Liver (tissue), 3 donors: ENCODE results near the gene DOCK9.

Experiments
- ATF3 ChIP-seq: IDR thresholded peaks from 2 replicates; pipeline ENCODE4 v1.6.1; 2016; ENCODE audit warnings: antibody characterized with exemption
- CTCF ChIP-seq: fragments of 150-350 bp; IDR thresholded peaks from 2 replicates; pipeline ENCODE4 v1.5.1; 2017; ENCODE audit warnings: improper control_type of control experiment, low read depth, low read length; ENCODE audit not compliant: missing input control
- EGR1 ChIP-seq, 2 donors: IDR thresholded peaks; 2 replicates each; pipeline ENCODE4 v1.6.1; 2016 to 2018; ENCODE audit warnings: antibody characterized with exemption in 2 of 2, low read depth in 2 of 2
- MAX ChIP-seq: IDR thresholded peaks from 2 replicates; pipeline ENCODE4 v1.6.1; 2016; ENCODE audit warnings: antibody characterized with exemption
- RAD21 ChIP-seq, 2 donors: IDR thresholded peaks; 2 replicates each; pipeline ENCODE4 v1.6.1; 2016; ENCODE audit warnings: antibody characterized with exemption in 2 of 2, mild to moderate bottlenecking in 2 of 2
- REST ChIP-seq: IDR thresholded peaks from 2 replicates; pipeline ENCODE4 v1.6.1; 2016; ENCODE audit warnings: antibody characterized with exemption, mild to moderate bottlenecking
- TAF1 ChIP-seq: conservative IDR thresholded peaks from 2 replicates; pipeline ENCODE4 v1.6.1; 2016; ENCODE audit warnings: antibody characterized with exemption, mild to moderate bottlenecking
- donor health status: healthy.
- donor health status: healthy.

- TF ChIP-seq CTCF (no peak), TAF1 (no peak), EGR1 (IDR thresholded peaks at IDR 0.05; ENCODE audit: low read depth in 2 of 2) (no peak), ATF3 (no peak), RAD21 (IDR thresholded peaks at IDR 0.05) (no peak), REST (no peak), MAX (no peak)
Measured at GRCh38 chr13:98954313-98954712, 23.6 kb downstream of the DOCK9 start.
